ENCODE results near the gene LARGE2. TPM values are rescaled to one million over a fixed set of nuclear protein-coding genes. Genes with fewer than 3 reads are reported as not detected.

Gene LARGE2
- total RNA-seq, 2 experiments from 2014 or later = 0.60 to 1.3 TPM

DNA sequence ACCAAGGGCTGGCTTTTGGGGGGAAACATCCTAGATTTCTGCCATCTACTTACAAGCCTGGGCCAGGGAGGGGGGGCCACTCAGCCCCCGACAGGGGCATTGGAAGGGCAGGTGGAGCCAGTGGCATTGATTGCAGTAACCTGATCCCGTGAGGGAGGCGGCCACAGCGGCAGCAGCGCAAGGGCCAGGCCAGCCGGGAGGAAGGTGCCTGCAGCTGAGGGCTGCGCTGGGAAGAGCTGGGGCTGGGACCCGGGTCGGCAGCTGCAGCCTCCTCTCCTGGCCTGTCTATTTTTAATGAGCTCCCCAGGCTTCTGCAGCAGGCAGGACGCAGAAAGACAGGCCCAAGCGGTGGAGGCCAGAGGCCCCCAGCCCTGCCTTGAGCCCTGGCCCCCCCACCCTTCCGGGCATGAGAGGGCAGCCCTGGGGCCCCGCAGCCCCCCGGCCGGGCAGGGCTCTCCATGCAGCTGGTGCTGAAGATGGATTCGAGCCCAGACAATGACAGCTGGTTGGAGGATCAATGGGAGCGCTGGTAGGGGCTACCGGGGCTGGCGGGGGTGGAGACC, 26.0 kb upstream of the LARGE2 start:
- no peaks in the 10 kb centered on the region for H4K20me1 ChIP-seq (ENCODE audit: insufficient read depth, low read length)
- H3K4me1 ChIP-seq (ENCODE audit: insufficient read depth, low read length, poor library complexity, severe bottlenecking) = peaks cover 13% of the 10 kb centered on the region
- no peaks in the 10 kb centered on the region for H3K9me2 ChIP-seq (ENCODE audit: insufficient read depth, low read length)
- H2AFZ ChIP-seq (ENCODE audit: low read length) = no peak overlapping the region
- ChIA-PET CTCF (ENCODE audit: unreplicated experiment) (no interaction called here), POLR2A (no interaction called here)
- no peak overlapping the region for H3K4me3 ChIP-seq (ENCODE audit: low read depth, low read length, poor library complexity, severe bottlenecking)
- intact Hi-C loops (cut with micrococcal nuclease; ENCODE audit: unreplicated experiment) = no loop called here
- H3K9me3 ChIP-seq (ENCODE audit: low read length) = no peaks in the 10 kb centered on the region
- no peaks in the 10 kb centered on the region for H3K36me3 ChIP-seq (ENCODE audit: insufficient read depth, low read length)
- DNase-seq (ENCODE audit: low spot score) = no peak
- TF ChIP-seq EZH2phosphoT487 (IDR thresholded peaks at IDR 0.05; ENCODE audit: borderline replicate concordance, low read depth, low read length) = no peak
- TF ChIP-seq, protein P1, sequence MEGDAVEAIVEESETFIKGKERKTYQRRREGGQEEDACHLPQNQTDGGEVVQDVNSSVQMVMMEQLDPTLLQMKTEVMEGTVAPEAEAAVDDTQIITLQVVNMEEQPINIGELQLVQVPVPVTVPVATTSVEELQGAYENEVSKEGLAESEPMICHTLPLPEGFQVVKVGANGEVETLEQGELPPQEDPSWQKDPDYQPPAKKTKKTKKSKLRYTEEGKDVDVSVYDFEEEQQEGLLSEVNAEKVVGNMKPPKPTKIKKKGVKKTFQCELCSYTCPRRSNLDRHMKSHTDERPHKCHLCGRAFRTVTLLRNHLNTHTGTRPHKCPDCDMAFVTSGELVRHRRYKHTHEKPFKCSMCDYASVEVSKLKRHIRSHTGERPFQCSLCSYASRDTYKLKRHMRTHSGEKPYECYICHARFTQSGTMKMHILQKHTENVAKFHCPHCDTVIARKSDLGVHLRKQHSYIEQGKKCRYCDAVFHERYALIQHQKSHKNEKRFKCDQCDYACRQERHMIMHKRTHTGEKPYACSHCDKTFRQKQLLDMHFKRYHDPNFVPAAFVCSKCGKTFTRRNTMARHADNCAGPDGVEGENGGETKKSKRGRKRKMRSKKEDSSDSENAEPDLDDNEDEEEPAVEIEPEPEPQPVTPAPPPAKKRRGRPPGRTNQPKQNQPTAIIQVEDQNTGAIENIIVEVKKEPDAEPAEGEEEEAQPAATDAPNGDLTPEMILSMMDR (conservative IDR thresholded peaks at IDR 0.05; ENCODE audit: low read length) = no peak
- H3K4me2 ChIP-seq (ENCODE audit: low read length) = no peak overlapping the region
- BruUV-seq (replicated peaks) = no TSS peak
- H3K79me2 ChIP-seq (ENCODE audit: insufficient read depth, low read depth, low read length) = no peaks in the 10 kb centered on the region
- H3K27ac ChIP-seq (ENCODE audit: low read depth, low read length, poor library complexity, severe bottlenecking) = no peak overlapping the region

DNA sequence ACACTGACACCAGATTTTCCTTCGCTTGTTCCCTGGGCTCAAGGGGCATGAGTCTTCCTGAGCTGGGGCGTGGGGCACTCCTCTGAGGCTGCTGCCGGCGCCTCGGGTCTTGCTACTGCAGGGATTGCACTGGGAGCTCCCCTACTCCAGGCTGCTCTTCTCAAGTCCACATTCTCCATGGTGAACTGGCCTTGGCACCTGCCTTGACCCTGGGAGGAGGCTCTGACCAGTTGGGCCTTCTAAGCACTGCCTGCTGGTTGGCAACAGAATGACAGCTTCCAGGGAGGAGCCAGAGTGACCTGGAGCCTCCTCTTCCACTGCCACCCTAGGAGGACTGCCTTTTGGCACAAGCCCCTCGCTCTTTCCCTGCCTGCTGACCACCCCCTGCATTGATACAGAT, 24.9 kb upstream of the LARGE2 start:
- ChIA-PET CTCF (ENCODE audit: unreplicated experiment) (no interaction called here), POLR2A (no interaction called here)
- Histone ChIP-seq H3K9me3 (ENCODE audit: low read length) (no peaks in the 10 kb centered on the region), H3K9me2 (ENCODE audit: insufficient read depth, low read length) (no peaks in the 10 kb centered on the region), H3K36me3 (ENCODE audit: insufficient read depth, low read length) (no peaks in the 10 kb centered on the region), H4K20me1 (ENCODE audit: insufficient read depth, low read length) (no peaks in the 10 kb centered on the region), H3K4me2 (ENCODE audit: low read length) (no peak overlapping the region), H2AFZ (ENCODE audit: low read length) (no peak overlapping the region), H3K4me3 (ENCODE audit: low read depth, low read length, poor library complexity, severe bottlenecking) (no peak overlapping the region), H3K4me1 (ENCODE audit: insufficient read depth, low read length, poor library complexity, severe bottlenecking) (peaks cover 13% of the 10 kb centered on the region), H3K79me2 (ENCODE audit: insufficient read depth, low read depth, low read length) (no peaks in the 10 kb centered on the region), H3K27ac (ENCODE audit: low read depth, low read length, poor library complexity, severe bottlenecking) (no peak overlapping the region)
- intact Hi-C loops (cut with micrococcal nuclease; ENCODE audit: unreplicated experiment) = no loop called here
- no peak for DNase-seq (ENCODE audit: low spot score)
- no TSS peak for BruUV-seq (replicated peaks)
- TF ChIP-seq, protein P1 (conservative IDR thresholded peaks at IDR 0.05; ENCODE audit: low read length) = no peak
- TF ChIP-seq EZH2phosphoT487 (IDR thresholded peaks at IDR 0.05; ENCODE audit: borderline replicate concordance, low read depth, low read length) = no peak

DNA sequence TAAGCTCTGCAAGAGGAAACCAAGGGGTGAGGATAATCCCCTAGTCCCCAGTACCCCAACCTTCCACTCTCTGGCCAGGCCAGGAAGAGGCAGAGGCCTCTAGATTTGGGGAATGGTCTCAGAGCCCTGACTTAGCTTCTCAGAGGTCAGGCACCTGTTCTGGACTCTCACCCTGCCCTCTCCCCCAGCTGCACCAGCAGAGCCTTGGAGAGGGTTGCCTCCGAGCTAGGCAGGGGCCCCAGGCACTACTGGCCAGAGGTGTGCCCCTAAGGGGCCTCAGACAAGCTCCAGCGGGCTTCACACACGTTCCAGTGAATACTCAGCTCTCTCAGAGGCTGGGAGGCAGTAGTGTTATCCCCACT, 23.4 kb upstream of the LARGE2 start:
- H2AFZ ChIP-seq (ENCODE audit: low read length) = peak overlapping the region; percentile 82; the same call in 1 of the 2 replicates
- intact Hi-C loops (cut with micrococcal nuclease; ENCODE audit: unreplicated experiment) = no loop called here
- ChIA-PET POLR2A (interaction anchor here (0.5 kb wide), 1 partner anchor 33 kb away, joined by 5 read pairs; no protein-coding TSS in a partner anchor), CTCF (ENCODE audit: unreplicated experiment) (interaction anchor here (0.6 to 1.1 kb wide), 2 partner anchors 19 to 82 kb away, joined by 3 read pairs; partner anchors contain the start of gene PEX16)
- H3K27ac ChIP-seq (ENCODE audit: low read depth, low read length, poor library complexity, severe bottlenecking) = no peak overlapping the region
- H3K79me2 ChIP-seq (ENCODE audit: insufficient read depth, low read depth, low read length) = no peaks in the 10 kb centered on the region
- H3K9me2 ChIP-seq (ENCODE audit: insufficient read depth, low read length) = no peaks in the 10 kb centered on the region
- BruUV-seq (replicated peaks) = no TSS peak
- H3K4me2 ChIP-seq (ENCODE audit: low read length) = peak overlapping the region; percentile 71
- no peak for TF ChIP-seq EZH2phosphoT487 (IDR thresholded peaks at IDR 0.05; ENCODE audit: borderline replicate concordance, low read depth, low read length)
- TF ChIP-seq, protein P1 (conservative IDR thresholded peaks at IDR 0.05; ENCODE audit: low read length) = no peak
- no peaks in the 10 kb centered on the region for H3K9me3 ChIP-seq (ENCODE audit: low read length)
- H4K20me1 ChIP-seq (ENCODE audit: insufficient read depth, low read length) = no peaks in the 10 kb centered on the region
- no peaks in the 10 kb centered on the region for H3K36me3 ChIP-seq (ENCODE audit: insufficient read depth, low read length)
- H3K4me1 ChIP-seq (ENCODE audit: insufficient read depth, low read length, poor library complexity, severe bottlenecking) = peaks cover 13% of the 10 kb centered on the region
- DNase-seq (ENCODE audit: low spot score) = no peak
- peak overlapping the region; percentile 69 for H3K4me3 ChIP-seq (ENCODE audit: low read depth, low read length, poor library complexity, severe bottlenecking)

Data from OCI-LY7 (cell line).